Measurements from ENCODE around the gene USP10. TPM values are rescaled to one million over a fixed set of nuclear protein-coding genes. Genes with fewer than 3 reads are reported as not detected.

Gene USP10
- total RNA-seq, 2 experiments from 2014 or later = 105 to 108 TPM

GRCh38 chr16:84825896-84826557, 126.2 kb downstream of the USP10 start:
- ChIA-PET POLR2A (no interaction called here), CTCF (interaction anchor here (1.1 kb wide), 1 partner anchor 126 kb away, joined by 4 read pairs; no protein-coding TSS in a partner anchor)
- DNase-seq = no peak
- no peaks in the 10 kb centered on the region for H3K9me3 Mint-ChIP-seq
- peaks cover 2% of the 10 kb centered on the region for H3K4me1 Mint-ChIP-seq (ENCODE audit: low read depth)
- intact Hi-C loops (cut with micrococcal nuclease) = no loop called here
- H3K27ac Mint-ChIP-seq = no peak overlapping the region
- no peak overlapping the region for H3K4me3 Mint-ChIP-seq
- H3K36me3 Mint-ChIP-seq = no peaks in the 10 kb centered on the region
- H3K27me3 Mint-ChIP-seq = peaks cover 20% of the 10 kb centered on the region

GRCh38 chr16:84826558-84826941, 126.8 kb downstream of the USP10 start:
- Mint-ChIP-seq H3K27me3 (peaks cover 18% of the 10 kb centered on the region), H3K4me1 (ENCODE audit: low read depth) (peaks cover 2% of the 10 kb centered on the region), H3K9me3 (no peaks in the 10 kb centered on the region), H3K27ac (no peak overlapping the region), H3K36me3 (no peaks in the 10 kb centered on the region), H3K4me3 (no peak overlapping the region)
- POLR2A ChIA-PET = no interaction called here
- CTCF ChIA-PET = interaction anchor here (1.1 kb wide), 1 partner anchor 125 kb away, joined by 4 read pairs; no protein-coding TSS in a partner anchor
- no peak for DNase-seq
- intact Hi-C loops (cut with micrococcal nuclease) = no loop called here

GRCh38 chr16:84827131-84827574, 127.4 kb downstream of the USP10 start:
- Mint-ChIP-seq H3K27ac (no peak overlapping the region), H3K27me3 (peaks cover 18% of the 10 kb centered on the region), H3K4me3 (no peak overlapping the region), H3K4me1 (ENCODE audit: low read depth) (peaks cover 2% of the 10 kb centered on the region), H3K9me3 (no peaks in the 10 kb centered on the region), H3K36me3 (no peaks in the 10 kb centered on the region)
- intact Hi-C loops (cut with micrococcal nuclease) = no loop called here
- no peak for DNase-seq
- ChIA-PET CTCF (no interaction called here), POLR2A (no interaction called here)

GRCh38 chr16:84827897-84828296, 128.1 kb downstream of the USP10 start:
- CTCF ChIA-PET = no interaction called here
- no peak overlapping the region for H3K4me3 Mint-ChIP-seq
- intact Hi-C loops (cut with micrococcal nuclease) = no loop called here

GRCh38 chr16:84828322-84828721, 128.5 kb downstream of the USP10 start:
- H3K36me3 Mint-ChIP-seq = no peaks in the 10 kb centered on the region
- intact Hi-C loops (cut with micrococcal nuclease) = no loop called here
- ChIA-PET CTCF (no interaction called here), POLR2A (no interaction called here)
- no peaks in the 10 kb centered on the region for H3K9me3 Mint-ChIP-seq
- DNase-seq = no peak
- no peak overlapping the region for H3K4me3 Mint-ChIP-seq
- H3K4me1 Mint-ChIP-seq (ENCODE audit: low read depth) = no peaks in the 10 kb centered on the region
- H3K27ac Mint-ChIP-seq = no peak overlapping the region
- H3K27me3 Mint-ChIP-seq = peaks cover 7% of the 10 kb centered on the region

More at GRCh38 chr16:84827897-84828296, 128.1 kb downstream of the USP10 start:
- Mint-ChIP-seq H3K27me3 (peaks cover 10% of the 10 kb centered on the region), H3K9me3 (no peaks in the 10 kb centered on the region), H3K27ac (no peak overlapping the region), H3K36me3 (no peaks in the 10 kb centered on the region), H3K4me1 (ENCODE audit: low read depth) (peaks cover 1% of the 10 kb centered on the region)
- POLR2A ChIA-PET = no interaction called here
- DNase-seq = no peak

Other genes with a start within 250 kb of the USP10 start
- gene MEAK7, start 195.3 kb upstream of the USP10 start, total RNA-seq = 10 to 100 TPM; 12.9 to 13.6 TPM
- 100 to 1,000 TPM; 358 to 364 TPM for gene COTL1, start 81.9 kb upstream of the USP10 start, total RNA-seq
- 10 to 100 TPM; 56.1 to 56.8 TPM for gene KLHL36, start 51.5 kb upstream of the USP10 start, total RNA-seq
- gene CRISPLD2, start 120.0 kb downstream of the USP10 start, total RNA-seq = under 1 TPM; 0.19 to 0.41 TPM